Measurements from ENCODE around the gene AKR1C1. TPM values are rescaled to one million over a fixed set of nuclear protein-coding genes. Genes with fewer than 3 reads are reported as not detected.
"Not testable (repeated sequence)": the region's sequence is repeated elsewhere in the genome, so short reads cannot be mapped to it uniquely, and the experiment has no call there.

Gene AKR1C1
- total RNA-seq (2014; rRNA removed; shearing (Covaris generic)): 1.7 and 2.0 TPM in 2 replicates

- not testable (repeated sequence) for H3K27me3 ChIP-seq (ENCODE audit: control insufficient read depth, insufficient read depth, low read length); H3K4me3 ChIP-seq (ENCODE audit: insufficient read depth, low read depth, low read length); H3K36me3 ChIP-seq (replicated peaks; ENCODE audit: control insufficient read depth, insufficient read depth, low read length); DNase-seq
These were observed at the start of gene AKR1C1 for GRCh38 chr10:4962876-4963814. Gene AKR1C1, plus strand, starts transcription at chr10:4963415. Its CDS starts 30 bp downstream, at chr10:4963445.

GRCh38 chr10:4914213-4914850 is 48.9 kb upstream of the AKR1C1 start:
- Histone ChIP-seq H3K36me3 (replicated peaks; ENCODE audit: control insufficient read depth, insufficient read depth, low read length) (no peaks in the 10 kb centered on the region), H3K4me3 (ENCODE audit: insufficient read depth, low read depth, low read length) (no peak overlapping the region), H3K27me3 (ENCODE audit: control insufficient read depth, insufficient read depth, low read length) (no peaks in the 10 kb centered on the region)
- no peak for DNase-seq

- DNase-seq: no peak
- no peaks in the 10 kb centered on the region for H3K27me3 ChIP-seq (ENCODE audit: control insufficient read depth, insufficient read depth, low read length)
- no peak overlapping the region for H3K4me3 ChIP-seq (ENCODE audit: insufficient read depth, low read depth, low read length)
- H3K36me3 ChIP-seq (replicated peaks; ENCODE audit: control insufficient read depth, insufficient read depth, low read length): no peaks in the 10 kb centered on the region
These were observed 47.0 kb upstream of the AKR1C1 start for GRCh38 chr10:4916086-4916716.

GRCh38 chr10:4918236-4918635 is 45.0 kb upstream of the AKR1C1 start:
- Histone ChIP-seq H3K27me3 (ENCODE audit: control insufficient read depth, insufficient read depth, low read length) (no peaks in the 10 kb centered on the region), H3K36me3 (replicated peaks; ENCODE audit: control insufficient read depth, insufficient read depth, low read length) (no peaks in the 10 kb centered on the region), H3K4me3 (ENCODE audit: insufficient read depth, low read depth, low read length) (no peak overlapping the region)
- DNase-seq: no peak

- DNase-seq; H3K36me3 ChIP-seq (replicated peaks; ENCODE audit: control insufficient read depth, insufficient read depth, low read length); H3K27me3 ChIP-seq (ENCODE audit: control insufficient read depth, insufficient read depth, low read length); H3K4me3 ChIP-seq (ENCODE audit: insufficient read depth, low read depth, low read length): not testable (repeated sequence)
These were observed 38.7 kb upstream of the AKR1C1 start for GRCh38 chr10:4924482-4924881.

- DNase-seq: no peak
- H3K4me3 ChIP-seq (ENCODE audit: insufficient read depth, low read depth, low read length): no peak overlapping the region
- no peaks in the 10 kb centered on the region for H3K36me3 ChIP-seq (replicated peaks; ENCODE audit: control insufficient read depth, insufficient read depth, low read length)
- no peaks in the 10 kb centered on the region for H3K27me3 ChIP-seq (ENCODE audit: control insufficient read depth, insufficient read depth, low read length)
These were observed 36.8 kb upstream of the AKR1C1 start for GRCh38 chr10:4926400-4926799.

GRCh38 chr10:4931587-4931986 is 31.6 kb upstream of the AKR1C1 start:
- Histone ChIP-seq H3K27me3 (ENCODE audit: control insufficient read depth, insufficient read depth, low read length) (no peaks in the 10 kb centered on the region), H3K4me3 (ENCODE audit: insufficient read depth, low read depth, low read length) (no peak overlapping the region), H3K36me3 (replicated peaks; ENCODE audit: control insufficient read depth, insufficient read depth, low read length) (no peaks in the 10 kb centered on the region)
- no peak for DNase-seq

- Histone ChIP-seq H3K36me3 (replicated peaks; ENCODE audit: control insufficient read depth, insufficient read depth, low read length) (no peaks in the 10 kb centered on the region), H3K4me3 (ENCODE audit: insufficient read depth, low read depth, low read length) (no peak overlapping the region), H3K27me3 (ENCODE audit: control insufficient read depth, insufficient read depth, low read length) (no peaks in the 10 kb centered on the region)
- no peak for DNase-seq
These were observed 28.7 kb upstream of the AKR1C1 start for GRCh38 chr10:4934391-4934987.

GRCh38 chr10:4937346-4937745 is 25.9 kb upstream of the AKR1C1 start:
- H3K4me3 ChIP-seq (ENCODE audit: insufficient read depth, low read depth, low read length): no peak overlapping the region
- DNase-seq: no peak
- H3K36me3 ChIP-seq (replicated peaks; ENCODE audit: control insufficient read depth, insufficient read depth, low read length): no peaks in the 10 kb centered on the region
- no peaks in the 10 kb centered on the region for H3K27me3 ChIP-seq (ENCODE audit: control insufficient read depth, insufficient read depth, low read length)

GRCh38 chr10:4939224-4940072 is 23.8 kb upstream of the AKR1C1 start:
- no peak for DNase-seq
- H3K36me3 ChIP-seq (replicated peaks; ENCODE audit: control insufficient read depth, insufficient read depth, low read length): no peaks in the 10 kb centered on the region
- no peaks in the 10 kb centered on the region for H3K27me3 ChIP-seq (ENCODE audit: control insufficient read depth, insufficient read depth, low read length)
- H3K4me3 ChIP-seq (ENCODE audit: insufficient read depth, low read depth, low read length): no peak overlapping the region

GRCh38 chr10:4940073-4940428 is 23.2 kb upstream of the AKR1C1 start:
- H3K4me3 ChIP-seq (ENCODE audit: insufficient read depth, low read depth, low read length); DNase-seq; H3K27me3 ChIP-seq (ENCODE audit: control insufficient read depth, insufficient read depth, low read length); H3K36me3 ChIP-seq (replicated peaks; ENCODE audit: control insufficient read depth, insufficient read depth, low read length): not testable (repeated sequence)

- H3K4me3 ChIP-seq (ENCODE audit: insufficient read depth, low read depth, low read length); DNase-seq; H3K36me3 ChIP-seq (replicated peaks; ENCODE audit: control insufficient read depth, insufficient read depth, low read length); H3K27me3 ChIP-seq (ENCODE audit: control insufficient read depth, insufficient read depth, low read length): not testable (repeated sequence)
These were observed 22.3 kb upstream of the AKR1C1 start for GRCh38 chr10:4940909-4941308.

GRCh38 chr10:4941540-4942330 is 21.5 kb upstream of the AKR1C1 start:
- Histone ChIP-seq H3K27me3 (ENCODE audit: control insufficient read depth, insufficient read depth, low read length) (no peaks in the 10 kb centered on the region), H3K36me3 (replicated peaks; ENCODE audit: control insufficient read depth, insufficient read depth, low read length) (no peaks in the 10 kb centered on the region), H3K4me3 (ENCODE audit: insufficient read depth, low read depth, low read length) (no peak overlapping the region)
- DNase-seq: no peak
